GM21526 (cell line): ENCODE measurements around the gene ZNHIT1.

ENCODE experiments used
- ATAC-seq: cut with Tn5 transposase; IDR thresholded peaks from one replicate; pipeline ENCODE4 v1.9.1; 2021; ENCODE audit warnings: moderate library complexity; ENCODE audit not compliant: unreplicated experiment, low FRiP score

The ZNHIT1 gene

DNA sequence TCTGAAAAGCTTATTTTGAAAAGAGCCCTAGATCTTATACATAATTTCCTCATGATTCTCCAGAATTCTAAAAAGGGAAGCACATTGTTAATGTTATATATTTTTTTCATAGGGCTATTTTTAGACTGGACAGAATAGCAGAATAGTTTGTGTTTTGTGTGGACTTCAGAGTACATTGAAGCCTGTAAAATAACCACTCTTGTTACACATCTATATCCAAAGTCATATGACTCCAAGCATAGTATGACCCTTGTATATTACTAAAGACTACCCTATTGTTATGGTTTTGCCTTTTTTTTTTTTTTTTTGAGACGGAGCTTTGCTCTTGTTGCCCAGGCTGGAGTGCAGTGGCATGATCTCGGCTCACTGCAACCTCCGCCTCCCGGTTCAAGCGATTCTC is 53.1 kb downstream of the ZNHIT1 start:
- ATAC-seq, result no peak

GRCh38 chr7:101273206-101273605 is 55.2 kb downstream of the ZNHIT1 start:
- no peak for ATAC-seq
